A549 (cell line): Measurements from ENCODE around the gene EIF3L. TPM values are rescaled to one million over a fixed set of nuclear protein-coding genes. Genes with fewer than 3 reads are reported as not detected.

ENCODE experiments used
- ATAC-seq, 2 experiments: fragments of 200-7000 bp in 1 of 2; fragments of >200 bp in 1 of 2; cut with Nextera tagmentation in 1 of 2; cut with Tn5 transposase in 1 of 2; 3 replicates each; pipeline versions ENCODE4 v1.8.0 to v1.9.1; 2018 to 2020; ENCODE audit warnings: mild to moderate bottlenecking in 1 of 2, moderate library complexity in 1 of 2
- CTCF ChIA-PET: fragments of 300-600 bp; sonication (Branson Sonifier 250); formaldehyde crosslinking; extraction: SDS; loops from one replicate; lab custom pipeline; 2021; ENCODE audit warnings: antibody characterized with exemption, inconsistent platforms; lab: Yijun Ruan, JAX
- POLR2A ChIA-PET: fragments of 350-600 bp; formaldehyde crosslinking; extraction: SDS; loops from one replicate; lab custom pipeline; 2021; ENCODE audit warnings: antibody characterized with exemption, inconsistent platforms; lab: Yijun Ruan, JAX
- DNase-seq, 2 experiments: peaks; one replicate each; pipeline versions ENCODE4 v3.0.0 to v3.0.0-alpha.2; 2011 to 2016; ENCODE audit warnings: low read depth in 1 of 2, low spot score in 1 of 2
- FAIRE-seq: peaks from 2 replicates; lab custom pipeline; 2011; peaks lifted over from hg19 to GRCh38; lab: Jason Lieb, UNC
- H3K27ac ChIP-seq, 2 experiments: fragments of >200 bp; sonication (Bioruptor Twin); formaldehyde crosslinking; 3 replicates each; pipeline ENCODE4 v1.5.1; 2016 to 2017
- H3K4me1 ChIP-seq: fragments of >200 bp; sonication (Bioruptor Twin); formaldehyde crosslinking; 3 replicates; pipeline ENCODE4 v1.6.1; 2016
- H3K4me2 ChIP-seq: fragments of >200 bp; sonication (Bioruptor Twin); formaldehyde crosslinking; 3 replicates; pipeline ENCODE4 v1.6.1; 2016
- H3K4me3 ChIP-seq: fragments of >200 bp; sonication (Bioruptor Twin); formaldehyde crosslinking; 3 replicates; pipeline ENCODE4 v1.5.1; 2016
- H3K9me3 ChIP-seq: fragments of >200 bp; sonication (Bioruptor Twin); formaldehyde crosslinking; 3 replicates; pipeline ENCODE4 v1.6.1; 2016
- FOSL2 ChIP-seq, 2 experiments: fragments of 450-650 bp in 1 of 2; fragments of >200 bp in 1 of 2; sonication (Bioruptor Twin) in 1 of 2; formaldehyde crosslinking; IDR thresholded peaks; 2 replicates each; pipeline versions ENCODE4 v1.5.0 to v1.6.1; 2016 to 2020; ENCODE audit warnings: mild to moderate bottlenecking in 1 of 2, moderate library complexity in 1 of 2
- RAD21 ChIP-seq, 2 experiments: fragments of >200 bp in 1 of 2; sonication (Bioruptor Twin) in 1 of 2; formaldehyde crosslinking in 1 of 2; IDR thresholded peaks in 1 of 2; conservative IDR thresholded peaks in 1 of 2; 2 replicates in 1 of 2; 3 replicates in 1 of 2; pipeline ENCODE4 v1.6.1; 2012 to 2018; ENCODE audit warnings: inconsistent platforms in 1 of 2
- RFX5 ChIP-seq: fragments of 450-650 bp; IDR thresholded peaks from 2 replicates; pipeline ENCODE4 v1.7.1; 2014; ENCODE audit warnings: antibody characterized with exemption, mild to moderate bottlenecking, moderate library complexity
- SMC3 ChIP-seq: fragments of >200 bp; sonication (Bioruptor Twin); formaldehyde crosslinking; IDR thresholded peaks from 3 replicates; pipeline ENCODE4 v1.6.1; 2018; ENCODE audit warnings: inconsistent platforms
- TFCP2L1 ChIP-seq: fragments of 250-450 bp; sonication (Bioruptor Pico); IDR thresholded peaks from 2 replicates; pipeline ENCODE4 v1.5.0; 2021; ENCODE audit warnings: mild to moderate bottlenecking
- WGBS: methylation state at CpG from one replicate; pipeline ENCODE4 v1.1.6; 2017; ENCODE audit errors: missing lambda C conversion rate; 5-methylcytosine and 5-hydroxymethylcytosine counted together
- polyA plus RNA-seq, 4 experiments: library from polyadenylated mRNA; depleted of rRNA in 3 of 4; stranded (reverse); fragments of >200 nt; fragmentation: RNase III in 1 of 4; extraction: RNeasy Plus Mini Kit Qiagen cat#74134 plus additional on column Dnase treatment in 1 of 4; gene quantifications; 2 replicates in 3 of 4; 3 replicates in 1 of 4; pipeline ENCODE4 v1.2.3, GENCODE V29; 2011 to 2017
- small RNA-seq, 6 experiments: library from RNA; depleted of rRNA; stranded (forward); fragments of <200 nt; gene quantifications; one replicate each; pipeline ENCODE3, GENCODE V24; 2012
- TF ChIP-seq, protein P1 (sequence below): fragments of 450-650 bp; IDR thresholded peaks from 2 replicates; pipeline ENCODE4 v1.6.1; 2014; ENCODE audit warnings: antibody characterized with exemption
- TF ChIP-seq, protein P2 (sequence below): fragments of >200 bp; sonication (Bioruptor Twin); formaldehyde crosslinking; IDR thresholded peaks from 3 replicates; pipeline ENCODE4 v1.5.1; 2016
- TF ChIP-seq, protein P3 (sequence below): IDR thresholded peaks from 2 replicates; pipeline ENCODE4 v1.6.1; 2012

EIF3L gene
- polyA plus RNA-seq, 2 of the 4 experiments (the other 2 are of a cell fraction): 218 to 423 TPM

DNA sequence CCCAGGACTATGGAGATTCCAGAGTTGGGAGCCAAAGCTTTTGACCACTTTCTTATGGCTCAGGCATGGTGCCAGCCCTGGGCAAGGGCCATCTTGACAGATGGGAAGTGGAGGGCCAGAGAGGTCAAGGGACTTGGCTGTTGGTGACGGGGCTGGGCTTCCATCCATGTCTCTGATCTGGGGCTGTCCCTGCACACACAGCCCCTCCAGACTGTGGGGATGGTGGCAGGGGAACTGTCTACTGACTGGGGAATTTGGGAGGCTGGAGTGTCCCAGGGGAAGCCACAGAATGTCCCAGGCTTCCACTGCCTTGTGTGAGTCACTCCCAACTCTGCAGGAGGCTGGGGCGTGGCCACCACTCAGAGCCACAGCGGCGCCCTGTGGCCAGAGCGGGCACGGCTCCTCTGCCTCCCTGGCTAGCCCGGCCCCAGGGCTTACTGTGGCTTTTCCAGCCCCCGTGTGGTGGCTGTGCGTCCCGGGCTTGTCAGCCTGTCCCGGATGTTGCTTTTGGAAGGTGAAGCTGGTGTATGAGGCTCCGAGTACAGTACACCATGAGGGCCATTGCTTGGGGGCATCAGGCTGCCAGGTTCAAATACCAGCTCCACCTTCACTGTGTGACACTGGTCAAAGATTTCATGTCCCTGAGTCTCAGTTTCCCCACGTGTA is 84.6 kb downstream of the EIF3L start:
- no peak overlapping the region for H3K4me3 ChIP-seq
- H3K4me2 ChIP-seq: peak overlapping the region; percentile 39; the same call in 2 of the 3 replicates
- peak; percentile 51 for FAIRE-seq
- no peaks in the 10 kb centered on the region for H3K9me3 ChIP-seq
- ChIA-PET CTCF (interaction anchor here (0.5 to 4.0 kb wide), 21 partner anchors 8 to 211 kb away, joined by 3 to 20 read pairs (median 4); partner anchors contain the start of gene MICALL1), POLR2A (interaction anchor here (1.5 kb wide), 1 partner anchor 29 kb away, joined by 5 read pairs; no protein-coding TSS in a partner anchor)
- H3K4me1 ChIP-seq: peaks cover 14% of the 10 kb centered on the region
- peak; percentile 84 to 87 for DNase-seq
- peak; percentile 89 to 96 for ATAC-seq
- TF ChIP-seq RAD21 (conservative IDR thresholded peaks at IDR 0.05 in 1 of 2, IDR thresholded peaks at IDR 0.05 in 1 of 2) (peak; percentile 46 to 57), FOSL2 (IDR thresholded peaks at IDR 0.05) (0 out of 2 replicates have a peak, but pooled peaks have one; percentile 32), FOSL2 (CRISPR knock-in tag; IDR thresholded peaks at IDR 0.05) (peak; percentile 91), TFCP2L1 (no peak), SMC3 (peak; percentile 65), RFX5 (no peak)
- TF ChIP-seq, protein P1, sequence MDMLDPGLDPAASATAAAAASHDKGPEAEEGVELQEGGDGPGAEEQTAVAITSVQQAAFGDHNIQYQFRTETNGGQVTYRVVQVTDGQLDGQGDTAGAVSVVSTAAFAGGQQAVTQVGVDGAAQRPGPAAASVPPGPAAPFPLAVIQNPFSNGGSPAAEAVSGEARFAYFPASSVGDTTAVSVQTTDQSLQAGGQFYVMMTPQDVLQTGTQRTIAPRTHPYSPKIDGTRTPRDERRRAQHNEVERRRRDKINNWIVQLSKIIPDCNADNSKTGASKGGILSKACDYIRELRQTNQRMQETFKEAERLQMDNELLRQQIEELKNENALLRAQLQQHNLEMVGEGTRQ: no peak
- TF ChIP-seq, protein P2, sequence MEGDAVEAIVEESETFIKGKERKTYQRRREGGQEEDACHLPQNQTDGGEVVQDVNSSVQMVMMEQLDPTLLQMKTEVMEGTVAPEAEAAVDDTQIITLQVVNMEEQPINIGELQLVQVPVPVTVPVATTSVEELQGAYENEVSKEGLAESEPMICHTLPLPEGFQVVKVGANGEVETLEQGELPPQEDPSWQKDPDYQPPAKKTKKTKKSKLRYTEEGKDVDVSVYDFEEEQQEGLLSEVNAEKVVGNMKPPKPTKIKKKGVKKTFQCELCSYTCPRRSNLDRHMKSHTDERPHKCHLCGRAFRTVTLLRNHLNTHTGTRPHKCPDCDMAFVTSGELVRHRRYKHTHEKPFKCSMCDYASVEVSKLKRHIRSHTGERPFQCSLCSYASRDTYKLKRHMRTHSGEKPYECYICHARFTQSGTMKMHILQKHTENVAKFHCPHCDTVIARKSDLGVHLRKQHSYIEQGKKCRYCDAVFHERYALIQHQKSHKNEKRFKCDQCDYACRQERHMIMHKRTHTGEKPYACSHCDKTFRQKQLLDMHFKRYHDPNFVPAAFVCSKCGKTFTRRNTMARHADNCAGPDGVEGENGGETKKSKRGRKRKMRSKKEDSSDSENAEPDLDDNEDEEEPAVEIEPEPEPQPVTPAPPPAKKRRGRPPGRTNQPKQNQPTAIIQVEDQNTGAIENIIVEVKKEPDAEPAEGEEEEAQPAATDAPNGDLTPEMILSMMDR: peak; percentile 78
- TF ChIP-seq, protein P3, sequence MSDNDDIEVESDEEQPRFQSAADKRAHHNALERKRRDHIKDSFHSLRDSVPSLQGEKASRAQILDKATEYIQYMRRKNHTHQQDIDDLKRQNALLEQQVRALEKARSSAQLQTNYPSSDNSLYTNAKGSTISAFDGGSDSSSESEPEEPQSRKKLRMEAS: peak; percentile 49; the same call in 1 of the 2 replicates
- 16% methylated on average over 6 of the region's 13 CpGs for WGBS
- peak overlapping the region; percentile 40 to 78; a peak in 4 of 6 replicates for H3K27ac ChIP-seq

Small RNAs within 50 kb of the gene (small RNA-seq; reads per million reads assigned to genes)
- gene MIR659: 0 to 10.3 (median 2.1) reads per million in 6 experiments

Other genes starting within 250 kb of the EIF3L start
- gene GGA1, start 240.6 kb upstream of the EIF3L start, polyA plus RNA-seq (2011; rRNA removed): 20.5 and 22.0 TPM in 2 replicates
- 23.5 to 28.4 TPM (median 26.1 TPM) in 3 replicates for gene GGA1, start 240.6 kb upstream of the EIF3L start, polyA plus RNA-seq (2017; fragmentation: RNase III; extraction: RNeasy Plus Mini Kit Qiagen cat#74134 plus additional on column Dnase treatment)
- gene SH3BP1, start 209.8 kb upstream of the EIF3L start, polyA plus RNA-seq (2011; rRNA removed): 1.6 and 1.8 TPM in 2 replicates
- 1.6 to 2.8 TPM (median 2.7 TPM) in 3 replicates for gene SH3BP1, start 209.8 kb upstream of the EIF3L start, polyA plus RNA-seq (2017; fragmentation: RNase III; extraction: RNeasy Plus Mini Kit Qiagen cat#74134 plus additional on column Dnase treatment)
- gene PDXP, start 190.7 kb upstream of the EIF3L start, polyA plus RNA-seq (2011; rRNA removed): 13.1 and 17.9 TPM in 2 replicates
- gene PDXP, start 190.7 kb upstream of the EIF3L start, polyA plus RNA-seq (2017; fragmentation: RNase III; extraction: RNeasy Plus Mini Kit Qiagen cat#74134 plus additional on column Dnase treatment): 10.5 to 11.5 TPM (median 10.8 TPM) in 3 replicates
- 584 and 723 TPM in 2 replicates for gene LGALS1, start 173.8 kb upstream of the EIF3L start, polyA plus RNA-seq (2011; rRNA removed)
- 1,477 to 1,633 TPM (median 1,616 TPM) in 3 replicates for gene LGALS1, start 173.8 kb upstream of the EIF3L start, polyA plus RNA-seq (2017; fragmentation: RNase III; extraction: RNeasy Plus Mini Kit Qiagen cat#74134 plus additional on column Dnase treatment)
- gene NOL12, start 163.1 kb upstream of the EIF3L start, polyA plus RNA-seq (2011; rRNA removed): 13.6 and 23.0 TPM in 2 replicates
- 34.5 to 39.3 TPM (median 37.3 TPM) in 3 replicates for gene NOL12, start 163.1 kb upstream of the EIF3L start, polyA plus RNA-seq (2017; fragmentation: RNase III; extraction: RNeasy Plus Mini Kit Qiagen cat#74134 plus additional on column Dnase treatment)
- 15.7 and 32.6 TPM in 2 replicates for gene TRIOBP, start 152.4 kb upstream of the EIF3L start, polyA plus RNA-seq (2011; rRNA removed)
- 25.5 to 29.5 TPM (median 26.0 TPM) in 3 replicates for gene TRIOBP, start 152.4 kb upstream of the EIF3L start, polyA plus RNA-seq (2017; fragmentation: RNase III; extraction: RNeasy Plus Mini Kit Qiagen cat#74134 plus additional on column Dnase treatment)
- gene GCAT, start 41.5 kb upstream of the EIF3L start, polyA plus RNA-seq (2011; rRNA removed): 1.2 and 1.3 TPM in 2 replicates
- gene GCAT, start 41.5 kb upstream of the EIF3L start, polyA plus RNA-seq (2017; fragmentation: RNase III; extraction: RNeasy Plus Mini Kit Qiagen cat#74134 plus additional on column Dnase treatment): 2.1 to 3.1 TPM (median 2.6 TPM) in 3 replicates
- not detected in 2 replicates for gene GALR3, start 26.0 kb upstream of the EIF3L start, polyA plus RNA-seq (2011; rRNA removed)
- not detected in 3 replicates for gene GALR3, start 26.0 kb upstream of the EIF3L start, polyA plus RNA-seq (2017; fragmentation: RNase III; extraction: RNeasy Plus Mini Kit Qiagen cat#74134 plus additional on column Dnase treatment)
- 13.2 and 15.2 TPM in 2 replicates for gene ANKRD54, start 5.1 kb upstream of the EIF3L start, polyA plus RNA-seq (2011; rRNA removed)
- gene ANKRD54, start 5.1 kb upstream of the EIF3L start, polyA plus RNA-seq (2017; fragmentation: RNase III; extraction: RNeasy Plus Mini Kit Qiagen cat#74134 plus additional on column Dnase treatment): 19.3 to 21.8 TPM (median 21.1 TPM) in 3 replicates
- gene MICALL1, start 56.9 kb downstream of the EIF3L start, polyA plus RNA-seq (2011; rRNA removed): 10.4 and 11.1 TPM in 2 replicates
- gene MICALL1, start 56.9 kb downstream of the EIF3L start, polyA plus RNA-seq (2017; fragmentation: RNase III; extraction: RNeasy Plus Mini Kit Qiagen cat#74134 plus additional on column Dnase treatment): 16.1 to 19.0 TPM (median 18.6 TPM) in 3 replicates
- gene C22orf23, start 104.2 kb downstream of the EIF3L start, polyA plus RNA-seq (2011; rRNA removed): 0.49 and 0.52 TPM in 2 replicates
- 0.26 to 0.37 TPM (median 0.26 TPM) in 3 replicates for gene C22orf23, start 104.2 kb downstream of the EIF3L start, polyA plus RNA-seq (2017; fragmentation: RNase III; extraction: RNeasy Plus Mini Kit Qiagen cat#74134 plus additional on column Dnase treatment)
- 59.1 and 90.0 TPM in 2 replicates for gene POLR2F, start 104.3 kb downstream of the EIF3L start, polyA plus RNA-seq (2011; rRNA removed)
- gene POLR2F, start 104.3 kb downstream of the EIF3L start, polyA plus RNA-seq (2017; fragmentation: RNase III; extraction: RNeasy Plus Mini Kit Qiagen cat#74134 plus additional on column Dnase treatment): 180 to 194 TPM (median 183 TPM) in 3 replicates
- gene SOX10, start 135.1 kb downstream of the EIF3L start, polyA plus RNA-seq (2011; rRNA removed): not detected in 2 replicates
- not detected in 3 replicates for gene SOX10, start 135.1 kb downstream of the EIF3L start, polyA plus RNA-seq (2017; fragmentation: RNase III; extraction: RNeasy Plus Mini Kit Qiagen cat#74134 plus additional on column Dnase treatment)
- 12.9 and 17.8 TPM in 2 replicates for gene PICK1, start 208.0 kb downstream of the EIF3L start, polyA plus RNA-seq (2011; rRNA removed)
- gene PICK1, start 208.0 kb downstream of the EIF3L start, polyA plus RNA-seq (2017; fragmentation: RNase III; extraction: RNeasy Plus Mini Kit Qiagen cat#74134 plus additional on column Dnase treatment): 15.6 to 16.1 TPM (median 16.0 TPM) in 3 replicates
- gene SLC16A8, start 234.8 kb downstream of the EIF3L start, polyA plus RNA-seq (2011; rRNA removed): not detected in 2 replicates
- not detected in 3 replicates for gene SLC16A8, start 234.8 kb downstream of the EIF3L start, polyA plus RNA-seq (2017; fragmentation: RNase III; extraction: RNeasy Plus Mini Kit Qiagen cat#74134 plus additional on column Dnase treatment)